KBM-7 (cell line): ENCODE measurements around the gene DNAJC12.
A peak's percentile ranks its signal among the peaks of the same experiment; 100 is the strongest.
"Not testable (repeated sequence)": the region's sequence is repeated elsewhere in the genome, so short reads cannot be mapped to it uniquely, and the experiment has no call there.

ENCODE experiments used
- DNase-seq: peaks from one replicate; pipeline ENCODE4 v3.0.0-alpha.2; 2015
- in situ Hi-C: fragments of 300-500 bp; cut with MboI; formaldehyde crosslinking; loops from 2 replicates; pipeline ENCODE4 v1.14.3; 2020; ENCODE audit warnings: low sequenced_read_pairs, low pct_unique_long_range_greater_than_20kb, mixed read lengths

DNAJC12 gene

DNA sequence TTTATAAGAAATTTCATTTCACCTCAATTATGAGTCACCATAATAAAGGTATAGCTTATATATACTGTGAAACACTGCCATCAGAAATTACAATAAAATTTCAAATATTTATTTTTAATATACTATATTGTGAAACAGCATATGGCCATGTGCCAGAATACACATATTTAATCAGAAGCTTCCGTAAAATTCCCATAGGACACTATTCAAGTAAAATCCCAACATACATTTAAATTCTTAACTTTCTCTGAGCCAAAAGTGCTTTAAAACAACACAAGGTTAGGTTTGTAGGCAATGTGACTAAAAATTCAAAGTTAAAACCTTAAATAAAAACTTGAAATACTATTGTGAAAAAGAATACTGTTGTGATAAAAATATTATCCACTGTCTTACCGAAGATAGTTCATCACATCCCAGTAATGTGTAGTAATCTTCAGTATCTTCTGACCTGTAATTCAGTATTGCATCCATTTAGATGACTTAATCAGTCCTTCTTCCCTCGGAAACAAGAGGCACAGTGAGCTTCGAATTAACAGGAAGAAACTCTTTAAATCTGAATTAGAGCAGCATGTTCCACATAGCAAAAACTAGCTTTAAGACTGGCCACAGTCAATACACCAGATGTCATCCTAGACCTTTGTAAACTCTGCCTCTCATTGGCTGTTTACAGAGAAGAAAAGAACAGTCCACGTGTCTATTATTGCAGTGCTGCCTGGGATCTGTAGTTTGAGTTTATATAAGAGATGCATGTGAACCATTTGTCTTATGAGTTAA, at the start of gene DNAJC12:
DNAJC12 (minus strand) TSS at position 648 of the 774 bp plus-strand sequence; CDS start at position 471, 177 bp downstream.
- DNase-seq, result peak; percentile 57
- in situ Hi-C loops, result no loop called here

DNA sequence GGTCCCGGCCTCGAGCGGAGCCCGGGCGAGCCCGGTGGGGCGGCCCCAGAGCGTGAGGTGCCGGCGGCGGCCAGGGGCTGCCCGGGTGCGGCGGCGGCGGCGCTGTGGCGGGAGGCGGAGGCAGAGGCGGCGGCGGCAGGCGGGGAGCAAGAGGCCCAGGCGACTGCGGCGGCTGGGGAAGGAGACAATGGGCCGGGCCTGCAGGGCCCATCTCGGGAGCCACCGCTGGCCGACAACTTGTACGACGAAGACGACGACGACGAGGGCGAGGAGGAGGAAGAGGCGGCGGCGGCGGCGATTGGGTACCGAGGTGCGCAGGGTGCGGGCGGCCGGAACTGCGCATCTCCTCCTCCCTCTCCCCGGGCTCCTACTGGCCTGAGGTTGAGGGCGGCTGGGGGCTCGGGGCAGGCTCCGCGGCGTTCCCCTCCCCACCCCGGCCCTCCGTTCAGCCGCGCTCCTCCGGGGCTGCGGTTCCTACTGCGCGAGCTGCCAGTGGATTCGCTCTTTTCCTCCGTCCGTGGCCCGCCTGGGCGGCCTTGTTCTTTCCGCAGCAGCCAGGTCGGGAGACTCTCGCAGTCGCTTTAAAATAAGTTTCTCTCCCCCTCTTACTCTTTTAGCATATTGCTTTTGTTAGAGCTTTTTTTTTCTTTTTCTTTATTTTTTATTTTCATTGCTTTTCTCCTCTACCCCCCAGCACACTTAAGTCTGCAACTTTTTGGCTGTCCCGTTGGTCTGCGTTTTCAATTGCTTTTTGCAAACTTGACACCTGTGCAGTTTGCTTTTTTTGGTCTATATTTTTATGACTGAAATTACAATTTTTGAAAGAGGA, 47.1 kb upstream of the DNAJC12 start:
- in situ Hi-C loops, result no loop called here
- DNase-seq, result peak; percentile 91

DNA sequence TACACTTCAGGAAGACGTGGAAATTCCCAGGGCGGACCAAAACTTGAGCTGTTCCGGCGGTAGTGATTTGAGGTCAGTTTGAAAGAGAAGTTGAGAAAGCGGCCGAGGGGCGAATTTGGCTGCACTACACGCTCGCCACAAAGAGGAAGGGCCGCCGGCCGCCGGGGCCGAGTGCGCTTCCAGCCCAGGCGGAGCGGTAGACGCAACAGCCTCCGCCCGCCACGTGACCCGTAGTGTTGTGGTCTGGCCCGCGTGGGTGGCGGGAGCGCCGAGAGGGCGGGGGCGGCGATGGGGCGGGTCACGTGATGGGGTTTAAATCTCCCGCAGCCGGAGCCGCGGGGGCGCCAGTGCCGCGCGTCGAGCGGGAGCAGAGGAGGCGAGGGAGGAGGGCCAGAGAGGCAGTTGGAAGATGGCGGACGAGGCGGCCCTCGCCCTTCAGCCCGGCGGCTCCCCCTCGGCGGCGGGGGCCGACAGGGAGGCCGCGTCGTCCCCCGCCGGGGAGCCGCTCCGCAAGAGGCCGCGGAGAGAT, 46.4 kb upstream of the DNAJC12 start, which contains the start of gene SIRT1:
SIRT1 (plus strand) TSS at position 344 of the 529 bp plus-strand sequence; CDS start at position 410, 66 bp downstream.
- peak; percentile 91 for DNase-seq
- in situ Hi-C loops, result no loop called here

DNA sequence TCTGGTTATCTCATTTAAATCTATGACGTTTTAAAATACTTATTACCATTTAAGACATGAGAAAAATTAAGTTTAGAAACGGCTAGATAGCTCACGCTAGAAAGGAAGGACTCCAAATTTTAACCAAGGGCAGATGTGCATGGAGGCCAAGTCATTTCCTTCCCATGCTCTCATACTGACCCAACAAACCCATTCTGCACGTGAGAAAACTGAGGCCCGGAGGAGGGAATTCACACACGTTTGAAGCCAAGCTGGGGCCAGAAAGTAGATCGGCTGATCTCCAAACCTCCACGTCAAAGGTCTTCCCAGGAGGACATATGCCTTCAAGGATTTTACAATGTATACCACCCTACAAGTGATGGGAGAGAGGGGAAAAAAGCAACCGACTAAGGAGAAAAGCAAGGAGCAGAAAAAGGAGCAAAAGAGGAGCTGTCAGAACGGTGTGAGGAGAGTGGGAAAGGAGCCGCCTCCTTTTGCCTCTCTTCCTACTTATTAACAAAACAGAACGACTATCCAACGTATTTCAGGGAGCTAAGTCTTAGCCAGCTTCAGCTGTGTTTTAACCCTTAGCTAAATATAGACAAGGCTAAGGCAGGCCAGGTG, 45.8 kb upstream of the DNAJC12 start:
- in situ Hi-C loops, result no loop called here

DNA sequence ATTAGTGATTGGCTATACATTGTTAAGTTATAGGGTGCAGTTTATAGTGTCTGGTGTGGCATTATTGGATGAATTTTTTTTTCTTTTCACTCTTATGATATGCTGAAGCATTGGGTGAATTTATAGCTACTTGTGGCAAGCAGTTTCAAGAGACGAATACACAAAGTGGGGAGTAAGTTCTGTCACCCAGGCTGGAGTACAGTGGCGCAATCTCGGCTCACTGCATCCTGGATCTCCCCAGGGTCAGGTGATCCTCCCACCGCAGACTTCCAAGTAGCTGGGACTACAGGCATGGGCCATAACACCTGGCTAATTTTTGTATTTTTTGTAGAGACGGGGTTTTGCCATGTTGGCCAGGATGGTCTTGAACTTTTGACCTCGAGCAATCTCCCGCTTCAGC, 40.1 kb upstream of the DNAJC12 start:
- no peak for DNase-seq
- in situ Hi-C loops, result no loop called here

More for the DNA sequence above, 45.8 kb upstream of the DNAJC12 start:
- no peak for DNase-seq

DNA sequence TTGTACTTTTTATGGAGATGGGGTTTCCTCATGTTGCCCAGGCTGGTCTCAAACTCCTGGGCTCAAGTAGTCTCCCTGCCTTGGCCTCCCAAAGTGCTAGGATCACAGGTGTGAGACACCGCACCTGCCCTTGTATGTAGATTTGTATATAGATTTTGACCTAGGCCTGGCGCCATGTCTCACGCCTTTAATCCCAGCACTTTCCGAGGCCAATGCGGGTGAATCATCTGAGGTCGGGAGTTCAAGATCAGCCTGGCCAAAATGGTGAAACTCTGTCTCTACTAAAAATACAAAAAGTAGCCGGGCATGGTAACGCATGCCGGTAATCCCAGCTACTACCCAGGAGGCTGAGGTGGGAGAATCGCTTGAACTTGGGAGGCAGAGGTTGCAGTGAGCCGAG, 39.4 kb upstream of the DNAJC12 start:
- DNase-seq, in situ Hi-C loops: not testable (repeated sequence)

DNA sequence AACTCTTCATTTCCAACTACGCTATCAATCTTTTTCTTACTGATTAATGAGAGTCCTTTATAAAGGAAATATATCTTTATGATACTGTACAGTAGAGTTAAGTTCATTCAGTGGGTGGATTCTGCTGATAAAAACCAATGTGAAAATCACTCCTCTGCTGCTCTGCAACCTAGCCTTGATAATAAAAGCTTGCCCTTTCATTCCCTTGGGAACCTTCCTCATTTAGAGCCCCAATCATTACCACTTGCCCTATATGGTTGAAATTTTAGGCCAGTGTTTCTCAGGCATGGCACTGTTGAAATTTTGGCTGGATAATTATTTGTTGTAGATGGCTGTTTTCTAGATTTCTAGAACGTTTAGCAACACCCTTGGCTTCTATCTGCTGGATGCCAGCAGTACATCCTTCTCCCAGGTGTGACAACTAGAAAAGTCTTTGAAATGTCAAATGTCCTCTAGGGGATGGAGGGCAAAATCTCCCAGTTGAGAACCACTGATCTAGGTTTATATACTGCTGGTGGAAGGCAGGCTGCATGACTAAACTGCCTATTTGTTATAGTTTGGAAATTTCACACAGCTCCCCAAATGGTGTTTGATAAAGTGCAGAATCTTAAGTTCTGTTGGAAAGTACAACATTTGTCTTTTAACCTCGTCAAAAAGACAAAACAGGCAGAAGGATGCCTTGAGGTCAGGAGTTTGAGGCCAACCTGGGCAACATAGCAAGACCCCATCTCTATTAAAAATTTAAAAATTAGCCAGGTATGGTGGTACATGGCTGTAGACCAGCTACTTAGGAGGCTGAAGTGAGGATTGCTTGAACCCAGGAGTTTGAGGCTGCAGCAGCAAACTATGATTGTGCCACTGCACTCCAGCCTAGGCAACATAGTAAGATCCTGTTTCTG, 37.6 kb upstream of the DNAJC12 start:
- in situ Hi-C loops, result no loop called here
- DNase-seq, result no peak

DNA sequence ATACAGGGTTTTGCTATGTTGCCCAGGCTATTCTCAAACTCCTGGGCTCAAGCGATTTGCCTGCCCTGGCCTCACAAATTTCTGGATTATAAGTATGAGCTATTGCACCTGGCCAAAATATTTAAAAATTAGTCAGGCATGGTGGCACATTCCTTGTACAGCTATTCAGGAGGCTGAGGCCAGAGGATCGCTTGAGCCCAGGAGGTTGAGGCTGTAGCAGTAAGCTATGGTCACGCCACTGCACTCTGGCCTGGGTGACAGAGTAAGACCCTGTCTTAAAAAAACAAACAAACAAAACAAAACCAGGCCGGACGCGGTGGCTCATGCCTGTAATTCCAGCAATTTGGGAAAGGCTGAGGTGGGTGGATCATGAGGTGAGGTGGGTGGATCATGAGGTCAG, 32.0 kb upstream of the DNAJC12 start:
- in situ Hi-C loops, result loop anchor here (25.0 kb wide), 1 partner anchor 292 kb away; no protein-coding TSS in a partner anchor
- DNase-seq, result no peak

DNA sequence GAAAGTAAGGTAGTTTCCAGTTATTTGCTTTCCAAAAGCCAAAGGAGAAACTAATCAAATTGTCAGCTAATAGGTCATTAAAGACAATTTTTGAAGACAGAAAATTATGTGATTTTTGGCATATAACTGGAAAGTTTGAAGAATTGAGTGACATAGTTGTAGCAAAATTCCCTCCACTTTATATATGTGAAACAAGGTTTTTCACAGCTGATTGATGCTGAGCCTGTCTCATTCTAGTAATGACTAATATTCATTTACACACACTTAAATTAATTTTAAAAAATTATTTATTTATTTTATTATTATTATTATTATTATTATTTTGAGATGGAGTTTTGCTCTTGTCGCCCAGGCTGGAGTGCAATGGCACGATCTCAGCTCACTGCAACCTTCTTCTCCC, 30.1 kb upstream of the DNAJC12 start:
- in situ Hi-C loops, result loop anchor here (25.0 kb wide), 1 partner anchor 294 kb away; no protein-coding TSS in a partner anchor
- DNase-seq, result no peak

DNA sequence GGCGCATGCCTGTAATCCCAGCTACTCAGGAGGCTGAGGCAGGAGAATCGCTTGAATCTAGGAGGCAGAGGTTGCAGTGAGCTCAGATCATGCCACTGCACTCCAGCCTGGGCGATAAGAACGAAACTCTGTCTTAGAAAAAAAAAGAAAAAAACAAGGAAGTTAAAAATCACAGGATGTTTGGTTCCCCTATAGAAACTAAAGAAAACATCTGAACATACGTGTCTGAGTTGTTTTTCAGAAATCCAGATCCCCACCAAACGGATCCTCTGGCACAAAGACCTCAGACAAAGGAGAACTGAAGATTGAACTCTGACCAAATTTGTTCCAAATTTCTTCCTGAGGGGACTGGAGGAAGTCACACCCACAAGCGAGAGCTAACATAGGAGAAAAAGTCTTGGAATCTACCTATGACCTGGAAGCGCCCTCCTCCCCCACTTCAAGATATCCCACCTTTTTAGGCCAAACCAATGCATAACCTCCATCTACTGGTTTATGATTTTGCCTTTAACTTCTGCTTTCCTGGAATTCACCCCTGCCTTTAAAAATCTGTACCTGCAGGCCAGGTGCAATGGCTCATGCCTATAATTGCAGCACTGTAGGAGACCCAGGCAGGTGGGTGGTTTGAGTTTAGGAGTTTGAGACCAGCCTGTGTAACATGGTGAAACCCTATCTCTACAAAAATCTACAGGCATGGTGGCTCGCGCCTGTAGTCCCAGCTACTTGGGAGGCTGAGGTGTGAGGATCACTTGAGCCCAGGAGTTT, 26.8 kb upstream of the DNAJC12 start:
- DNase-seq, result peak; percentile 29
- in situ Hi-C loops, result loop anchor here (25.0 kb wide), 1 partner anchor 298 kb away; no protein-coding TSS in a partner anchor

DNA sequence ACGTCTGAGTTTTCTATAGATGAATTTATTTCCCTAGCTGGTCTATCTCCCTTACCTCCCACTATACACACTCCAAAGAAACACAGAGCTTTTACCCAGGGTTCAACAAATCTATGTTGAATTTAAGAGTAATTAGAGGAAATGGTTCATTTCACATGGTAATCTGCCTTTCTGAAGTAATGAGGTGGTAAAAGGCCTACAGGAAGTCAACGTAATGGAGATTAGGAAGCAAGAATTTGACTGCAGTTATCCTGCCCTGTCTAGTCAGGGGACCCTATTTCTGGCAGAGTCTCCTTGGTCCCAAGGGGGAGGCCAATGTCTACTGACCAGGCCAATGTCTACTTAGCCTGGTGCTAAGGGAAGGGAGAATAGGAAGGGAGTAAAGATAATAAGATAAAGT, 25.1 kb upstream of the DNAJC12 start:
- no peak for DNase-seq
- in situ Hi-C loops, result loop anchor here (25.0 kb wide), 1 partner anchor 299 kb away; no protein-coding TSS in a partner anchor

DNA sequence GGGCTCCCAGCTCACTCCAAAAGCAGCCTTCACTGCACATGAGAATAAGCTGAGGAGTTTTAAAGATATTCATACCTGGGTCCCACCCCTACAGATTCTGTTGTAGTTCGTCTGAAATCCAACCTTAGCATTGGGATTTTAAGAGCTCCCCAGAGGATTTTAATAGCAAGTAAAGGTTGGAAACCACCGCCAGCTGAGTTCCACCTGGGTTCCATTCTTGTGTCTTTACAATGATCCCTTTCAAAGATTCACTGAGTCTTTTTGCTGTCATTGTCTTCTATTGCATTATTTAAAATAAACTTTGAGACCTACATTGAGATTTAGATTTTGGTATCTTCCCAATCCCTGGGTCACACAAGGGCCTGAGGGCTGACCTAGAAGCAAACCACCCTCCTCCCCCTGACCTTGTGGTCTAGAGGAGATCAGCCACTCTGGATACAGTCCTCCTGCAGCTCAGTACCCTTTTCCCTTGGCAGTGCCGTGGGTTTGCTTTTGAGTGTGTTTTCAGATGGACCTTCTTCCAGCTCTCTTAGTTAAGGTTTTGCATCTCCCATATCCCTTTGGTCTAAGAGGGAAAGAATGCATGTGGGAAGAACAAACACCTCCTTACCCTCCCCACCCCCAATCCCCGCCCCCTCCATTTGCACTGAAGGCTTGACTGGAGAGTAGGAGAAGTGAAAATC, 23.9 kb upstream of the DNAJC12 start:
- DNase-seq, result no peak
- in situ Hi-C loops, result loop anchor here (25.0 kb wide), 1 partner anchor 300 kb away; no protein-coding TSS in a partner anchor

DNA sequence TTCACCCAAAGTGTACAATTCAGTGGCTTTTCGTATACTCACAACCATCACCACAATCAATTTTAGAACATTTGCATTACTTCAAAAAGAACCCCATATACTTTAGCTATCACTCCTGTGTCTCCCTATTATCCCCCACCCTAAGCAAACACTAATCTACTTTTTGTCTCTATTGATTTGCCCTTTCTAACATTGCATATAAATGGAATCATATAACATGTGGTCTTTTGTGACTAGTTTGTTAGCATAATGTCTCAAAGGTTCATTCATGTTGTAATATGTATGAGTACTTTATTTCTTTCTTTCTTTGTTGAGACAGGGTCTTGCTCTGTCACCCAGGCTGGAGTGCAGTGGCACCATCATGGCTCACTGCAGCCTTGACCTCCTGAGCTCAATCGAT, 21.0 kb upstream of the DNAJC12 start:
- DNase-seq, result no peak
- in situ Hi-C loops, result loop anchor here (25.0 kb wide), 1 partner anchor 303 kb away; no protein-coding TSS in a partner anchor

DNA sequence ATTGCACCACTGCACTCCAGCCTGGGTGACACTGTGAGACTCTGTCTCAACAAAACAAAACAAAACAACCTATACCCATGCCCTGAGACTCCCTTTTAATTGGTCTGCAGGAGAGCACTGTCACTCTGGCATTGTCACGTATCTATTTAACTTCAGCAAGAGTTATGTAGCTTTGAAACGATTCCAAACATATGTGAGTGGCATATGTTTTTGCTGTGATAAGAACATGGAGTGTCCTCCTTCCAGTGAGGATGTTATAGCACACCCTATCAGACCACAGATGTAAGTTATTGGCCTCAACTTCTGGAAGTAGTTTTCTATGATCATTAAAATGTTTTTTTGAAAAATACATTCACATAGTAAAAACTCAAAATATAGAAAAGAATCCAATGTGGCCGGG, 15.5 kb upstream of the DNAJC12 start:
- no peak for DNase-seq
- in situ Hi-C loops, result loop anchor here (25.0 kb wide), 1 partner anchor 309 kb away; no protein-coding TSS in a partner anchor

DNA sequence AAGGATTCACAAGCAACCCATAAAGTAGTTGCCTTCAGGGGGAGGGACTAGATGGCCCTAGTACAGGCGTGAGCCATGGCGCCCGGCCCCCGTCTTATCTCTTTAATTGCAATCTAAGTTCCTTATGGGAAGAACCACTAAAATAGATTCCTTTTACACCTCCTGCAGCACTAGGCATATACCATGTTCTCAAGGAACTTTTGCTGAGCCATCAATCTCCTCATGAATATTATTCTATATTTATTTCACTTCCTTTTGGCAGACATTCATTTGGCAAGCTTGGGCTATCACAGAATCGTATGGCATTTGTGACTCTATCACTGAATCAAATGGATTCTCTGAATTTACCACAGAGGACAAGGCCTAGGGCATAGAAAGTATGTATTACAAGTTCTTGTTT, 14.8 kb upstream of the DNAJC12 start:
- DNase-seq, result no peak
- in situ Hi-C loops, result loop anchor here (25.0 kb wide), 1 partner anchor 310 kb away; no protein-coding TSS in a partner anchor

DNA sequence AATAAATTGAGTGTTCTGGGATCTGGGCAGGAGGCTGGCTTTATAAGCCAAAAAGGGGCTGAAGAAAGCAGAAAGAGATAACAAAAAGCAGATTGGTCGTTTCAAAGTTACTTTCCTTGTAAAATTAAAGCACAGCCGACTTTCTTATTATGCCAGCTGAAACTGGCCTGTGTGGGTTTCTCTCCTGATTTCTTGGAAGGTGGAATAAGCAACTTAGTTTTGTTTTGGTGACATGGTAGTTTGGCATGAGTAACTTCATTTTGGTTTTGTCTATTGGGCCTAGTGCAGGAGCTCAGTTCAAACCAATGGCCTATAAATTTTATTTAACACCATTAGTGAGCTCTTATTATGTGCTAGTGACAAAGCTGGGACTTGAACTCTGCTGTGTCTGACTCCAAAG, 13.2 kb upstream of the DNAJC12 start:
- in situ Hi-C loops, result loop anchor here (25.0 kb wide), 1 partner anchor 311 kb away; no protein-coding TSS in a partner anchor
- DNase-seq, result no peak
